Caco-2 (cell line): ENCODE results near the gene NEURL1B. TPM values are rescaled to one million over a fixed set of nuclear protein-coding genes. Genes with fewer than 3 reads are reported as not detected.
A peak's percentile ranks its signal among the peaks of the same experiment; 100 is the strongest.

ENCODE experiments used
- BruUV-seq: library from RNA; stranded (reverse); fragments of 400-500 nt; replicated peaks from 2 replicates; lab custom pipeline; 2021; lab: Mats Ljungman, UMichigan
- CTCF ChIA-PET: fragments of 300-600 bp; sonication (Branson Sonifier 250); formaldehyde crosslinking; loops from one replicate; lab custom pipeline; 2022; ENCODE audit warnings: antibody characterized with exemption; lab: Charles Lee
- POLR2A ChIA-PET: fragments of 300-600 bp; sonication (Branson Sonifier 250); formaldehyde crosslinking; loops from one replicate; lab custom pipeline; 2022; ENCODE audit warnings: antibody characterized with exemption; lab: Charles Lee
- DNase-seq, 2 experiments: peaks; one replicate each; pipeline versions ENCODE4 v3.0.0 to v3.0.0-alpha.2; 2020 to 2022
- H3K27me3 ChIP-seq: replicated peaks from 2 replicates; pipeline ENCODE4 v1.6.0; 2011; ENCODE audit warnings: low read length; ENCODE audit not compliant: control insufficient read depth, insufficient read depth
- H3K36me3 ChIP-seq: 2 replicates; pipeline ENCODE4 v1.5.1; 2011; ENCODE audit warnings: low read length; ENCODE audit not compliant: control insufficient read depth, insufficient read depth
- H3K4me1 ChIP-seq: fragments of 250-450 bp; sonication (Bioruptor Pico); 2 replicates; pipeline ENCODE4 v1.5.1; 2020; ENCODE audit warnings: mild to moderate bottlenecking
- H3K4me3 ChIP-seq: 2 replicates; pipeline ENCODE4 v1.5.1; 2011; ENCODE audit warnings: low read depth, mild to moderate bottlenecking, control low read depth, low read length
- H3K9me3 ChIP-seq: fragments of 250-450 bp; sonication (Bioruptor Pico); 2 replicates; pipeline ENCODE4 v1.5.1; 2020; ENCODE audit warnings: mild to moderate bottlenecking, moderate library complexity
- H3K27ac Mint-ChIP-seq: one replicate; pipeline ENCODE4 v1.8.0; 2022; ENCODE audit warnings: mixed read lengths; ENCODE audit not compliant: unreplicated experiment
- H3K27me3 Mint-ChIP-seq: one replicate; pipeline ENCODE4 v1.8.0; 2022; ENCODE audit warnings: mixed read lengths; ENCODE audit not compliant: insufficient read depth, unreplicated experiment
- H3K36me3 Mint-ChIP-seq: one replicate; pipeline ENCODE4 v1.8.0; 2022; ENCODE audit warnings: mild to moderate bottlenecking, mixed read lengths; ENCODE audit not compliant: insufficient read depth, unreplicated experiment
- H3K4me1 Mint-ChIP-seq: one replicate; pipeline ENCODE4 v1.8.0; 2022; ENCODE audit warnings: low read depth, mixed read lengths; ENCODE audit not compliant: unreplicated experiment
- H3K4me3 Mint-ChIP-seq: one replicate; pipeline ENCODE4 v1.8.0; 2022; ENCODE audit warnings: mild to moderate bottlenecking, moderate library complexity, mixed read lengths; ENCODE audit not compliant: unreplicated experiment
- H3K9me3 Mint-ChIP-seq: one replicate; pipeline ENCODE4 v1.8.0; 2022; ENCODE audit warnings: mixed read lengths; ENCODE audit not compliant: unreplicated experiment
- CTCF ChIP-seq, 2 experiments: fragments of 200-600 bp in 1 of 2; IDR thresholded peaks; 1 replicate in 1 of 2; 2 replicates in 1 of 2; pipeline versions ENCODE4 v1.5.1 to v1.8.0; 2011 to 2022; ENCODE audit warnings: antibody characterized with exemption in 1 of 2, control low read depth in 1 of 2, inconsistent platforms in 1 of 2, low read depth in 1 of 2, low read length in 1 of 2, mild to moderate bottlenecking in 1 of 2, moderate library complexity in 1 of 2; ENCODE audit not compliant: insufficient read depth in 1 of 2, severe bottlenecking in 1 of 2, unreplicated experiment in 1 of 2
- intact Hi-C: fragments of 100-400 bp; cut with micrococcal nuclease; formaldehyde crosslinking; loops from one replicate; pipeline ENCODE4 v1.10.0; 2022; ENCODE audit not compliant: unreplicated experiment
- total RNA-seq: library from RNA; stranded (reverse); gene quantifications from 2 replicates; pipeline ENCODE4 v1.2.3, GENCODE V29; 2022

The NEURL1B gene
- total RNA-seq, 1 experiment from 2014 or later = 7.6 TPM

GRCh38 chr5:172662596-172662995 is 21.5 kb downstream of the NEURL1B start:
- CTCF ChIA-PET = no interaction called here
- POLR2A ChIA-PET = no interaction called here
- no peak overlapping the region for H3K4me3 Mint-ChIP-seq
- Histone ChIP-seq H3K27me3 (no peaks in the 10 kb centered on the region), H3K9me3 (no peaks in the 10 kb centered on the region), H3K36me3 (no peaks in the 10 kb centered on the region), H3K4me3 (no peak overlapping the region), H3K4me1 (peaks cover 27% of the 10 kb centered on the region)
- TF ChIP-seq CTCF (IDR thresholded peaks at IDR 0.05; ENCODE audit: insufficient read depth in 1 of 2, low read depth in 1 of 2, low read length in 1 of 2, severe bottlenecking in 1 of 2, unreplicated experiment in 1 of 2) = no peak
- H3K36me3 Mint-ChIP-seq = no peaks in the 10 kb centered on the region
- no peaks in the 10 kb centered on the region for H3K9me3 Mint-ChIP-seq
- peaks cover 7% of the 10 kb centered on the region for H3K4me1 Mint-ChIP-seq
- no peak for DNase-seq
- H3K27me3 Mint-ChIP-seq = no peaks in the 10 kb centered on the region
- intact Hi-C loops = no loop called here
- no TSS peak for BruUV-seq
- no peak overlapping the region for H3K27ac Mint-ChIP-seq

GRCh38 chr5:172664018-172664417 is 23.0 kb downstream of the NEURL1B start:
- Histone ChIP-seq H3K9me3 (no peaks in the 10 kb centered on the region), H3K4me1 (peaks cover 27% of the 10 kb centered on the region), H3K27me3 (no peaks in the 10 kb centered on the region), H3K36me3 (no peaks in the 10 kb centered on the region), H3K4me3 (no peak overlapping the region)
- POLR2A ChIA-PET = interaction anchor here (0.6 kb wide), 1 partner anchor 545 kb away, joined by 4 read pairs; no protein-coding TSS in a partner anchor
- intact Hi-C loops = loop anchor here (1.0 kb wide), 1 partner anchor 185 kb away; no protein-coding TSS in a partner anchor
- CTCF ChIA-PET = interaction anchor here (0.6 to 1.0 kb wide), 3 partner anchors 33 to 301 kb away, joined by 3 to 6 read pairs (median 5); no protein-coding TSS in a partner anchor
- Mint-ChIP-seq H3K4me3 (no peak overlapping the region), H3K27me3 (no peaks in the 10 kb centered on the region), H3K9me3 (no peaks in the 10 kb centered on the region), H3K36me3 (no peaks in the 10 kb centered on the region), H3K27ac (no peak overlapping the region), H3K4me1 (peaks cover 7% of the 10 kb centered on the region)
- BruUV-seq = no TSS peak
- peak in 1 of 2 experiments; percentile 45 for TF ChIP-seq CTCF (IDR thresholded peaks at IDR 0.05; ENCODE audit: insufficient read depth in 1 of 2, low read depth in 1 of 2, low read length in 1 of 2, severe bottlenecking in 1 of 2, unreplicated experiment in 1 of 2)
- DNase-seq = no peak

- Histone ChIP-seq H3K36me3 (no peaks in the 10 kb centered on the region), H3K9me3 (no peaks in the 10 kb centered on the region), H3K4me3 (no peak overlapping the region), H3K27me3 (no peaks in the 10 kb centered on the region), H3K4me1 (peaks cover 18% of the 10 kb centered on the region)
- Mint-ChIP-seq H3K27me3 (no peaks in the 10 kb centered on the region), H3K36me3 (no peaks in the 10 kb centered on the region), H3K27ac (no peak overlapping the region), H3K4me3 (no peak overlapping the region), H3K4me1 (peaks cover 1% of the 10 kb centered on the region), H3K9me3 (no peaks in the 10 kb centered on the region)
- TF ChIP-seq CTCF (IDR thresholded peaks at IDR 0.05; ENCODE audit: insufficient read depth in 1 of 2, low read depth in 1 of 2, low read length in 1 of 2, severe bottlenecking in 1 of 2, unreplicated experiment in 1 of 2) = no peak
- CTCF ChIA-PET = interaction anchor here (1.0 kb wide), 1 partner anchor 32 kb away, joined by 3 read pairs; no protein-coding TSS in a partner anchor
- DNase-seq = no peak
- intact Hi-C loops = loop anchor here (1.0 kb wide), 1 partner anchor 186 kb away; no protein-coding TSS in a partner anchor
- POLR2A ChIA-PET = interaction anchor here (0.5 kb wide), 1 partner anchor 136 kb away, joined by 4 read pairs; no protein-coding TSS in a partner anchor
- no TSS peak for BruUV-seq
Observed at GRCh38 chr5:172664681-172665541, 23.8 kb downstream of the NEURL1B start.
